Osteoblast (primary cell): ENCODE results near the gene KCNN3. TPM values are rescaled to one million over a fixed set of nuclear protein-coding genes. Genes with fewer than 3 reads are reported as not detected.
A peak's percentile ranks its signal among the peaks of the same experiment; 100 is the strongest.

ENCODE experiments used
- DNase-seq: peaks from one replicate; pipeline ENCODE4 v3.0.0; 2011; ENCODE audit warnings: low spot score, mixed read lengths; ENCODE audit not compliant: insufficient read length; ENCODE audit errors: missing footprints
- H2AFZ ChIP-seq: 2 replicates; pipeline ENCODE4 v1.6.0; 2011; ENCODE audit warnings: mild to moderate bottlenecking, low read length
- H3K27ac ChIP-seq: 2 replicates; pipeline ENCODE4 v1.5.1; 2011; ENCODE audit warnings: mild to moderate bottlenecking, low read depth, low read length, moderate library complexity
- H3K27me3 ChIP-seq: 2 replicates; pipeline ENCODE4 v1.6.0; 2012; ENCODE audit warnings: mild to moderate bottlenecking, control low read depth, inconsistent platforms, low read length, moderate library complexity; ENCODE audit not compliant: insufficient read depth
- H3K36me3 ChIP-seq: 2 replicates; pipeline ENCODE4 v1.5.1; 2011; ENCODE audit warnings: mild to moderate bottlenecking, low read length, control low read depth, moderate library complexity; ENCODE audit not compliant: insufficient read depth
- H3K4me1 ChIP-seq: 2 replicates; pipeline ENCODE4 v1.5.1; 2011; ENCODE audit warnings: mild to moderate bottlenecking, low read length, control low read depth, moderate library complexity; ENCODE audit not compliant: insufficient read depth
- H3K4me2 ChIP-seq: 2 replicates; pipeline ENCODE4 v1.6.0; 2011; ENCODE audit warnings: mild to moderate bottlenecking, low read length; ENCODE audit not compliant: insufficient read depth
- H3K4me3 ChIP-seq: fragments of 200-600 bp; sonication (generic); 3 replicates; pipeline ENCODE4 v1.5.1; 2012; ENCODE audit warnings: mild to moderate bottlenecking, low read length, inconsistent platforms; ENCODE audit not compliant: insufficient read depth
- H3K79me2 ChIP-seq: 2 replicates; pipeline ENCODE4 v1.6.0; 2012; ENCODE audit warnings: mild to moderate bottlenecking, low read length, control low read depth, inconsistent platforms; ENCODE audit not compliant: insufficient read depth
- H3K9me3 ChIP-seq: 2 replicates; pipeline ENCODE4 v1.5.1; 2011; ENCODE audit warnings: low read depth, low read length, control low read depth
- H4K20me1 ChIP-seq: 2 replicates; pipeline ENCODE4 v1.6.0; 2012; ENCODE audit warnings: mild to moderate bottlenecking, low read length, control low read depth; ENCODE audit not compliant: insufficient read depth
- total RNA-seq: library from RNA; depleted of rRNA; stranded (reverse); fragments of >200 nt; gene quantifications from 2 replicates; pipeline ENCODE4 v1.2.3, GENCODE V29; 2012
- TF ChIP-seq, protein P1 (sequence below): IDR thresholded peaks from 2 replicates; pipeline ENCODE4 v1.5.1; 2011; ENCODE audit warnings: mild to moderate bottlenecking, low read depth, low read length, moderate library complexity; ENCODE audit errors: extremely low read depth

Gene KCNN3
- total RNA-seq, 1 donor = under 0.01 TPM

DNA sequence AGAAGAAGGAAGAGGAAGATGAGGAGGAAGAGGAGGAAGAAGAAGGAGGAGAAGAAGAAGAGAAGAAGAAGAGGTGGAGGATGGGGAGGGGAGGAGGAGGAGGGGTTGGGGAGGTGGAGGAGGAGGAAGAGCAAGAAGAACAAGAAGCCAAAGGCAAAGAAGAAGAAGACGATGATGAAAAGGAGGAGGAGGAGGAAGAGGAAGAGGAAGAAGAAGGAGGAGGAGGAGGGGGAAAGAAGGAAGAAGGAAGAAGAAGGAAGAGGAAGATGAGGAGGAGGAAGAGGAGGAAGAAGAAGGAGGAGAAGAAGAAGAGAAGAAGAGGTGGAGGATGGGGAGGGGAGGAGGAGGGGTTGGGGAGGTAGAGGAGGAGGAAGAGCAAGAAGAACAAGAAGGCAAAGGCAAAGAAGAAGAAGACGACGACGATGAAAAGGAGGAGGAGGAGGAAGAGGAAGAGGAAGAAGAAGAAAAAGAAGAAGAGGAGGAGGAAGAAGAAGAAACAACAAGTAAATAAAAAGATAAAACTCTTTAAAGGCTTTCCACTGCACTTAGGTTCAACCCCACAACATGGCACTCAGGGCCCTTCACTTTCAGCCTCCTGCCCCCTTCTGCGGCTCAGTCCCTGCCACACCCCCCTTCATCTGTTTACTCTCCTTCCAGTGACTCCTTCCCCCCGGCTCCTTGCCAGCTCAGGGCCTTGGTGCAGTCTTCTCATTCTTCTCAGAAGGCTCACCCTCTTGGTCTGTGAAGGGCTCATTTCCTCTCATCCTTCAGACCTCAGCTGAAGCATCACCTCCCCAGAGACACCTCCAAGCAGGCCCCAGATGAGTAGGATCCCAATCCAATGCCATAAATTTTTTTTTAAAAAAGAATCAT lies 114.0 kb downstream of the KCNN3 start:
- TF ChIP-seq, protein P1, sequence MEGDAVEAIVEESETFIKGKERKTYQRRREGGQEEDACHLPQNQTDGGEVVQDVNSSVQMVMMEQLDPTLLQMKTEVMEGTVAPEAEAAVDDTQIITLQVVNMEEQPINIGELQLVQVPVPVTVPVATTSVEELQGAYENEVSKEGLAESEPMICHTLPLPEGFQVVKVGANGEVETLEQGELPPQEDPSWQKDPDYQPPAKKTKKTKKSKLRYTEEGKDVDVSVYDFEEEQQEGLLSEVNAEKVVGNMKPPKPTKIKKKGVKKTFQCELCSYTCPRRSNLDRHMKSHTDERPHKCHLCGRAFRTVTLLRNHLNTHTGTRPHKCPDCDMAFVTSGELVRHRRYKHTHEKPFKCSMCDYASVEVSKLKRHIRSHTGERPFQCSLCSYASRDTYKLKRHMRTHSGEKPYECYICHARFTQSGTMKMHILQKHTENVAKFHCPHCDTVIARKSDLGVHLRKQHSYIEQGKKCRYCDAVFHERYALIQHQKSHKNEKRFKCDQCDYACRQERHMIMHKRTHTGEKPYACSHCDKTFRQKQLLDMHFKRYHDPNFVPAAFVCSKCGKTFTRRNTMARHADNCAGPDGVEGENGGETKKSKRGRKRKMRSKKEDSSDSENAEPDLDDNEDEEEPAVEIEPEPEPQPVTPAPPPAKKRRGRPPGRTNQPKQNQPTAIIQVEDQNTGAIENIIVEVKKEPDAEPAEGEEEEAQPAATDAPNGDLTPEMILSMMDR = no peak
- Histone ChIP-seq H2AFZ (no peak overlapping the region), H3K9me3 (peaks cover 2% of the 10 kb centered on the region), H3K36me3 (no peaks in the 10 kb centered on the region), H3K4me3 (no peak overlapping the region), H4K20me1 (no peaks in the 10 kb centered on the region), H3K27ac (no peak overlapping the region), H3K79me2 (no peaks in the 10 kb centered on the region), H3K4me1 (no peaks in the 10 kb centered on the region), H3K4me2 (no peak overlapping the region), H3K27me3 (peaks cover 39% of the 10 kb centered on the region)
- peak; percentile 94 for DNase-seq

DNA sequence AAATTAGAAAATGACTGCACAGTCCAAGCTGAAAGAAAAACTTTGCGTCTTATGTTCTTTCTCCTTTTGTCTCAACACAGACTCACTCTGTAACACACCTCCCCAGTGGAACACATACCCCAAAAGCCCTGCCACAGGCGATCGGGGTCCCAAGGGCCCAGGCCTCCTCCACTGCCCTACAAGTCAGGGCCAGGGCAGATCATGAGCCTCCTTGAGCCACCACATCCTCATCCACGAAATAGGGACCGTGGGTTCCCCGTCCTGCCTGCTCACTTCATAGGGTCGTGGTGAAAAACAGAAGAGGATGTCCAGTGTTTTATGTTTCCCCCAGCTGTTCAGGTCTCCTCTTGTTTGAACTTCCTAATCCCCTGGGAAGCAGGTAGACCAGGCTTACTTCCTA lies 116.7 kb downstream of the KCNN3 start:
- no peak overlapping the region for H2AFZ ChIP-seq
- no peaks in the 10 kb centered on the region for H4K20me1 ChIP-seq
- peaks cover 27% of the 10 kb centered on the region for H3K27me3 ChIP-seq
- H3K9me3 ChIP-seq = peaks cover 2% of the 10 kb centered on the region
- H3K4me1 ChIP-seq = peaks cover 10% of the 10 kb centered on the region
- H3K79me2 ChIP-seq = no peaks in the 10 kb centered on the region
- no peaks in the 10 kb centered on the region for H3K36me3 ChIP-seq
- no peak overlapping the region for H3K4me2 ChIP-seq
- DNase-seq = no peak
- H3K27ac ChIP-seq = no peak overlapping the region
- TF ChIP-seq, protein P1 = no peak
- H3K4me3 ChIP-seq = no peak overlapping the region

DNA sequence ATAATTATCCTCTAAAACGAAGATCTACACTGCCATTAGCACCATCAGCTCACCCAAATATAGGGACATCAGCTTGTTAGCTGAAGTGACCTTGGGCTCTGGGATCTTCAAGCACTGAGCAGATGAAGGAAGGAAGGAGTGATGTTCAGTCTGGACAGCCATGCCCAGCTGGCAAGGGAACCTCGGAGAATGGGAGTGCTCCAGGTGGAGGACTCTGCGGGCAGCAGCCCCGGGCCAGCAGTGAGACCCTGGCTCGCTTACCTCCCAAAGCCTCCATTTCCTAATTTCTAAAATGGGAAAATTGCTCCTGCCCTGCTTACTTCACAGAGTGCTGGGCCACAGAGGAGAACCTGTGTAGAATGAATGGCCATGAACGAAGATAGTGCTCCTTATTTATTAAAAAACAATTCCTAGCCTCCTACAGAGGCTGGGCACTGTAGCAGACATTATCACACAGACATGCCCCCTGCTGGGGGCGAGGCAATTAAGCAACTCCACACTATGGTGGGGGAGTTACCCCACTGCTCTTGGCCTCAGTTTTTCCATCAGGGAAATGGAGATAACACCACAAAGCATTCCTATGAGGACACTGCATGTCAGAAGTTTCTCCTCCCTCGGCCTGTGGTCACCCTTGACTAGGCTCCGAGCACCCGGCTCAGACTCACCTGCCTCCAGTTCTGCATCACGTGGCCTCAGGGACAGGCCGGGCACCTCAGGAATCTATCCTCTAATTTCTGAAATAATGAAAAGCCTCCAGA lies 117.6 kb downstream of the KCNN3 start:
- Histone ChIP-seq H3K27me3 (peaks cover 37% of the 10 kb centered on the region), H3K4me2 (no peak overlapping the region), H3K27ac (no peak overlapping the region)

More for the DNA sequence above, 117.6 kb downstream of the KCNN3 start:
- H4K20me1 ChIP-seq = no peaks in the 10 kb centered on the region
- H3K9me3 ChIP-seq = peaks cover 2% of the 10 kb centered on the region
- no peak overlapping the region for H3K4me3 ChIP-seq
- H3K36me3 ChIP-seq = no peaks in the 10 kb centered on the region
- DNase-seq = no peak
- H2AFZ ChIP-seq = no peak overlapping the region
- H3K79me2 ChIP-seq = no peaks in the 10 kb centered on the region
- peaks cover 10% of the 10 kb centered on the region for H3K4me1 ChIP-seq
- TF ChIP-seq, protein P1 = no peak
